Activated CD8-positive, alpha-beta T cell treated with anti-CD3 and anti-CD28 coated beads for 36 hours (primary cell): ENCODE data around the gene GXYLT2. TPM values are rescaled to one million over a fixed set of nuclear protein-coding genes. Genes with fewer than 3 reads are reported as not detected.

Experiments used
- ATAC-seq: fragments of 200-7000 bp; cut with Tn5 transposase; one replicate; pipeline ENCODE4 v1.10.0; 2021; ENCODE audit warnings: mild to moderate bottlenecking, moderate library complexity
- CTCF ChIA-PET: fragments of 350-600 bp; sonication (Branson Sonifier 250); formaldehyde crosslinking; loops from one replicate; lab custom pipeline; 2021; ENCODE audit warnings: antibody characterized with exemption; lab: Charles Lee
- POLR2A ChIA-PET: fragments of 350-600 bp; sonication (Branson Sonifier 250); formaldehyde crosslinking; loops from one replicate; lab custom pipeline; 2021; ENCODE audit warnings: antibody characterized with exemption; lab: Charles Lee
- DNase-seq: peaks from one replicate; pipeline ENCODE4 v3.0.0-alpha.2; 2020
- H3K27ac Mint-ChIP-seq: one replicate; pipeline ENCODE4 v1.8.0; 2021; ENCODE audit warnings: mild to moderate bottlenecking, mixed read lengths
- H3K27me3 Mint-ChIP-seq: one replicate; pipeline ENCODE4 v1.8.0; 2021; ENCODE audit warnings: mixed read lengths
- H3K36me3 Mint-ChIP-seq: one replicate; pipeline ENCODE4 v1.8.0; 2021; ENCODE audit warnings: low read depth, mixed read lengths
- H3K4me1 Mint-ChIP-seq: one replicate; pipeline ENCODE4 v1.8.0; 2021; ENCODE audit warnings: low read depth, mixed read lengths
- H3K4me3 Mint-ChIP-seq: one replicate; pipeline ENCODE4 v1.8.0; 2021; ENCODE audit warnings: mild to moderate bottlenecking, moderate library complexity, mixed read lengths
- H3K9me3 Mint-ChIP-seq: one replicate; pipeline ENCODE4 v1.8.0; 2021; ENCODE audit warnings: mixed read lengths
- intact Hi-C: fragments of 100-400 bp; cut with micrococcal nuclease; formaldehyde crosslinking; loops from one replicate; pipeline ENCODE4 v1.10.0; 2022
- total RNA-seq, 2 experiments: library from RNA; stranded (reverse); gene quantifications; one replicate each; pipeline ENCODE4 v1.2.3, GENCODE V29; 2021
- TF ChIP-seq, protein P1 (sequence below): fragments of 200-600 bp; IDR thresholded peaks from one replicate; pipeline ENCODE4 v1.8.0; 2022; ENCODE audit warnings: antibody characterized with exemption, mild to moderate bottlenecking

GXYLT2 gene
- total RNA-seq, 2 experiments from 2014 or later = 0.11 to 0.92 TPM

DNA sequence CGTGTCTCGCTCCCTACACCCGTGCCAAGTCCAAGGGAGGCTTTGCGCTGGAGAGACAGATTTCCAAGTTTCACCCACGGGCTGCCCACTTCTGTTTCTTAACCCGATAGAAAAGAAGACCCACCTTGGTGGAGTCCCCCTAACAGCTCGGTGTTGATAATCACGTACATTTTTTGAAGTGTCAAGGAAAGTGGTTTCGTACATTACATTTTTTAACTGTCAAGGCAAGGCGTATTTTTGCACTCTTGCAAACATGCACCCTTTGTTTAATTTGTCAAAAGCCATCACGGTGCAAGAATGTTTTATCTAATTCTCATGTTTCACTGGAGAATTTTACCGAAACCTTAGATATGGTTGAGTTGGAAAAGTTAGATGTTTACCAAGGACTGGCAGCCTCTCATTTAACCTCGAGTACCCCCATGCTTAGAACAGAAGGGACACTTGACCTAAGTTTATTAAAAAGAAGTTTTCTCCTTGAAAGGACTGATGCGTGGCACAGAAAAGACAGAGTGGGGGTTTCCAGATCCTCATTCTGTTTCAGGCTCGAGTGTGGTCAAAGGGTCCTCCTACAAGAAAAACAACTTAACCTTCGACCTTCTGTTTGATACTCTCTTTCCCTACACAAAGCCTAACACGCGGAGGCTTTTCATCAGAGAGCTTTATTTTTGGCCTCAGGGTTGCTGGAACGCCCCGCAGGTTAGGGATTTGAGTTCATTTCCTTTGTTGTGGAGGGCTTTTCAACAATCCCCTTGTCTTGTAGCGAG is 882 bp downstream of the GXYLT2 start:
- DNase-seq = no peak
- TF ChIP-seq, protein P1, sequence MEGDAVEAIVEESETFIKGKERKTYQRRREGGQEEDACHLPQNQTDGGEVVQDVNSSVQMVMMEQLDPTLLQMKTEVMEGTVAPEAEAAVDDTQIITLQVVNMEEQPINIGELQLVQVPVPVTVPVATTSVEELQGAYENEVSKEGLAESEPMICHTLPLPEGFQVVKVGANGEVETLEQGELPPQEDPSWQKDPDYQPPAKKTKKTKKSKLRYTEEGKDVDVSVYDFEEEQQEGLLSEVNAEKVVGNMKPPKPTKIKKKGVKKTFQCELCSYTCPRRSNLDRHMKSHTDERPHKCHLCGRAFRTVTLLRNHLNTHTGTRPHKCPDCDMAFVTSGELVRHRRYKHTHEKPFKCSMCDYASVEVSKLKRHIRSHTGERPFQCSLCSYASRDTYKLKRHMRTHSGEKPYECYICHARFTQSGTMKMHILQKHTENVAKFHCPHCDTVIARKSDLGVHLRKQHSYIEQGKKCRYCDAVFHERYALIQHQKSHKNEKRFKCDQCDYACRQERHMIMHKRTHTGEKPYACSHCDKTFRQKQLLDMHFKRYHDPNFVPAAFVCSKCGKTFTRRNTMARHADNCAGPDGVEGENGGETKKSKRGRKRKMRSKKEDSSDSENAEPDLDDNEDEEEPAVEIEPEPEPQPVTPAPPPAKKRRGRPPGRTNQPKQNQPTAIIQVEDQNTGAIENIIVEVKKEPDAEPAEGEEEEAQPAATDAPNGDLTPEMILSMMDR = no peak
- no peaks in the 10 kb centered on the region for H3K9me3 Mint-ChIP-seq
- peaks cover 16% of the 10 kb centered on the region for H3K4me1 Mint-ChIP-seq
- peak overlapping the region; percentile 43 for H3K4me3 Mint-ChIP-seq
- peaks cover 73% of the 10 kb centered on the region for H3K27me3 Mint-ChIP-seq
- intact Hi-C loops = no loop called here
- no peak for ATAC-seq
- no peaks in the 10 kb centered on the region for H3K36me3 Mint-ChIP-seq
- POLR2A ChIA-PET = no interaction called here
- no peak overlapping the region for H3K27ac Mint-ChIP-seq
- CTCF ChIA-PET = interaction anchor here (1.5 to 3.8 kb wide), 4 partner anchors 10 to 38 kb away, joined by 3 to 15 read pairs (median 6); no protein-coding TSS in a partner anchor

DNA sequence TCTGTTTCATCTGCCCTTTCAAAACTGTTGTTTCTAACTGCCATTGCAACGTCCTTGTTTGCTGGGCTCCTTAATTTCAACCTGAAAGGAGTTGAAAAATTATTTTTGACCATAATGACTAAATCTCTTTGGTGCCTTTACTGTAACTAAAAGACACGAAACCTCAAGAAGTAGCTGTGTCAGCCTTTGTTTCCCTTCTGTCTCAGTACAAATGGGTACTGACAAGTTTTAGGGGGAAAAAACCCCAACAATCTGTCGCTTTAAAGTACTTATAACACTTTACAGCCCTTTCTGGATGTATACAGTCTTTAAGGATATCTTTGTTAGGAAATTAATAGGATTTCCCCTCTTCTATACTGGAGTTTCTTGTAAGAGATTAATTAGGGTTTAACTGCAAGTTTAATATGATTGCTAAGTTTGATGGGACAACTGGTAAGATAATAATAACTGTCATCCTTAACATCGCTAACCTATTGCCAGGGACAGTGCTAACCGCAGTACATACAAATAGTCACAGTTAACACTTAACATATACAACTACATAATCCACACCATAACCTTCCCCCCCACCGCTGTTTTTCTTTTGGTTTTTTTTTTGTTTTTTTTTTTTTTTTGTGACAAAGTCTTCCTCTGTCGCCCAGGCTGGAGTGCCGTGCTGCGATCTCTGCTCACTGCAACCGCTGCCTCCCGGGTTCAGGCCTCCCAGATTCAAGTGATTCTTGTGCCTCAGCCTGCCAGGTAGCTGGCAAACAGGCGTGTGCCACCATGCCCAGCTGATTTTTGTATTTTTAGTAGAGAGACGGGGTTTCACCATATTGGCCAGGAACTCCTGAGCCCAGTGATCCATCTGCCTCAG is 1.7 kb downstream of the GXYLT2 start:
- Mint-ChIP-seq H3K36me3 (no peaks in the 10 kb centered on the region), H3K4me3 (peak overlapping the region; percentile 43), H3K4me1 (peaks cover 16% of the 10 kb centered on the region), H3K9me3 (no peaks in the 10 kb centered on the region), H3K27me3 (peaks cover 73% of the 10 kb centered on the region), H3K27ac (no peak overlapping the region)
- intact Hi-C loops = no loop called here
- DNase-seq (no peak), ATAC-seq (no peak)
- TF ChIP-seq, protein P1 = no peak
- CTCF ChIA-PET = interaction anchor here (1.5 to 3.8 kb wide), 2 partner anchors 13 to 39 kb away, joined by 3 to 15 read pairs; no protein-coding TSS in a partner anchor
- POLR2A ChIA-PET = no interaction called here

DNA sequence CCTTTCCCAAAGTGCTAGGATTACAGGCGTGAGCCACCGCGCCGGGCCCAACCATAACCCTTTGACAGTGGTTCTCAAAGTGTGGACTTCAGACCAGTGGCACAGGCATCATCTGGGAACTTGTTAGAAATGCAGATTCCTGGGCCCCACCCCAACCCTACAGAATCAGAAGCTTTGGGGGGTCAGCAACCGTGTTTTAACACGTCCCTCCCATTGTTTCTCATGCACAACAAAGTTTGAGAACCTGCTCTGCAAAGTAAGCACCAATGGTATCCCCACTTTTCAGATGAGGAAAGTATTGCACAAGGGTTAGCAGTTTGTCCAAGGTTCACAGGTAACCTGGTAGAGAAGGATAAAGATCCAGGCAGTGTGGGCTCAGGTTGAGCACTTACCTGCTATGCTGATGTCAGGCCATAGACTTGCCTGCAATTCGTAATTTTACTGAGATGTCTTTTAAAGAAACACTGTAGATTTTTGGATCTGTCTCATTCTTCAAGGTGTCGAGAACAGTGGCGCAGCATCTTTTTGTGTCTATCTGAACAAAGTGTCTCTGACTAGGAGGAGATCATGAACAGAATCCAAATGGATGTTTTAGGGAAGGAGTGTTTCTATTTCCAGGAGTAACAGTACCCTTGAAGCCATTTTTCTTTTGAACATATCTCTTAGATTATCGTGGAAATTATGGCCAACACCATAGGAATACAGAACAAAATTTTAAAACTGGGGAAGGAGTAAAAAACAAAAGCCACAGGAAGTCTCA is 2.5 kb downstream of the GXYLT2 start:
- ChIA-PET POLR2A (no interaction called here), CTCF (no interaction called here)
- Mint-ChIP-seq H3K9me3 (no peaks in the 10 kb centered on the region), H3K4me1 (peaks cover 16% of the 10 kb centered on the region), H3K4me3 (no peak overlapping the region), H3K36me3 (no peaks in the 10 kb centered on the region), H3K27ac (no peak overlapping the region), H3K27me3 (peaks cover 72% of the 10 kb centered on the region)
- TF ChIP-seq, protein P1 = no peak
- ATAC-seq = no peak
- intact Hi-C loops = no loop called here
- DNase-seq = no peak

DNA sequence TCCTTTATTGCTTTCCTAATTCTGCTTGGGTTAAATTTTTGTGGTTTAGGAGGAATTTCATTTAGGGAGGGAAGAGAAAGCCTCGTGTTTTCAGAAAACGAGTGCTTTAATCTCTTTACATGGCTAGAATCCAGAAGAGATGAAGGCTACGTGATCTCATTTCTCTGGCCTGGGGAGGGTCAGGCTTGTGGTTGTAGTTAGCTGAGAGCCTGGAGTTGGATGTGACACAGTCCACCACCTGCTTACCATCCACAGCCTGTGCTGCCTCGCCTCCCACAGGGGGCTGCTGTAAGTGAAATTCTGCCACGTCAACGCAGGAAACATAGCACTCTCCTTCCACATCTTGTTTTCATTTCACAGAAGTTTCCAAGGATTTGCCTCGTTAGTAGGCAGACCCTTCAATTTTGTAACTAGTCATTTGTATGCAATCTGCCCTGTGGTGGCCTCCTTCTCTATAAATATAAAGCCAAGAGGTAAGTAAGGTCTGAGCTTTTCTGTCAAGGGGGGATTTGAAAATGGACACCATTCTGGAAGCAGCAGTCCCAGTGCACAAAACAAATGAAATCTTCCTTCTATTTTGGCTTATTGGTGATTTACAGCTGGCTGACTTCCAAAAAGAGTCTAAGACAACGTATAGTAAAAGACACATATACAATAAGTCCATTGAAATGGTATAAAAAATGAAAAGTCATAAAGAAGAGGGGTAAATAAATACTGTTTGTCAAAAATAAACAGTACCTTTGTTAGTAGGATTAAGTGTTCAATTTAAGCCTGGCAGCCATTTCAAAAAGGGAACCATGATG is 3.4 kb downstream of the GXYLT2 start:
- TF ChIP-seq, protein P1 = no peak
- Mint-ChIP-seq H3K36me3 (no peaks in the 10 kb centered on the region), H3K27ac (no peak overlapping the region), H3K4me1 (peaks cover 16% of the 10 kb centered on the region), H3K27me3 (peaks cover 64% of the 10 kb centered on the region), H3K4me3 (no peak overlapping the region), H3K9me3 (no peaks in the 10 kb centered on the region)
- intact Hi-C loops = no loop called here
- ChIA-PET CTCF (interaction anchor here (1.5 kb wide), 1 partner anchor 7 kb away, joined by 6 read pairs; no protein-coding TSS in a partner anchor), POLR2A (no interaction called here)
- ATAC-seq = no peak
- DNase-seq = no peak
